DOHH2 (cell line): ENCODE measurements around the gene ZRSR2.
"Not testable (repeated sequence)": the region's sequence is repeated elsewhere in the genome, so short reads cannot be mapped to it uniquely, and the experiment has no call there.

Experiments
- EZH2phosphoT487 ChIP-seq: fragments of 200-600 bp; sonication (generic); IDR thresholded peaks from 2 replicates; pipeline ENCODE4 v1.6.1; 2017; ENCODE audit warnings: borderline replicate concordance, mild to moderate bottlenecking, antibody characterized with exemption, low read length, moderate library complexity, mixed read lengths
- TF ChIP-seq, protein P1 (sequence below): fragments of 200-600 bp; sonication (generic); IDR thresholded peaks from one replicate; pipeline ENCODE4 v1.5.1; 2014; ENCODE audit warnings: antibody characterized with exemption, mild to moderate bottlenecking, low read depth, low read length; ENCODE audit not compliant: poor library complexity, severe bottlenecking

DNA sequence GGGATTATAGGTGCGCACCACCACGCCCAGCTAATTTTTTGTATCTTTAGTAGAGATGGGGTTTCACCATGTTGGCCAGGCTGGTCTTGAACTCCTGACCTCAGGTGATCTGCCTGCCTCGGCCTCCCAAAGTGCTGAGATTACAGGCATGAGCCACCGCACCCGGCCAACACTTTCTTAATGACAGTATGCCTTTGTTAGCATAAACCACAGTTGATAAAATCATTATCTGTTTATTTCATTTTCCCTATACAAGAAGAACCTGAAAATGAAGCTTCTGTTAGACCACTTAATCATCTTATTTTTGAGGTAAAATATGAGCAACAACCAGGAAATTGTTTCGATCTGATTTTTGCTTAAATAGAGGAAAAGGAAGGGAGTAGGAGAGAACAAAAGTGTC is 30.4 kb upstream of the ZRSR2 start:
- TF ChIP-seq, protein P1, sequence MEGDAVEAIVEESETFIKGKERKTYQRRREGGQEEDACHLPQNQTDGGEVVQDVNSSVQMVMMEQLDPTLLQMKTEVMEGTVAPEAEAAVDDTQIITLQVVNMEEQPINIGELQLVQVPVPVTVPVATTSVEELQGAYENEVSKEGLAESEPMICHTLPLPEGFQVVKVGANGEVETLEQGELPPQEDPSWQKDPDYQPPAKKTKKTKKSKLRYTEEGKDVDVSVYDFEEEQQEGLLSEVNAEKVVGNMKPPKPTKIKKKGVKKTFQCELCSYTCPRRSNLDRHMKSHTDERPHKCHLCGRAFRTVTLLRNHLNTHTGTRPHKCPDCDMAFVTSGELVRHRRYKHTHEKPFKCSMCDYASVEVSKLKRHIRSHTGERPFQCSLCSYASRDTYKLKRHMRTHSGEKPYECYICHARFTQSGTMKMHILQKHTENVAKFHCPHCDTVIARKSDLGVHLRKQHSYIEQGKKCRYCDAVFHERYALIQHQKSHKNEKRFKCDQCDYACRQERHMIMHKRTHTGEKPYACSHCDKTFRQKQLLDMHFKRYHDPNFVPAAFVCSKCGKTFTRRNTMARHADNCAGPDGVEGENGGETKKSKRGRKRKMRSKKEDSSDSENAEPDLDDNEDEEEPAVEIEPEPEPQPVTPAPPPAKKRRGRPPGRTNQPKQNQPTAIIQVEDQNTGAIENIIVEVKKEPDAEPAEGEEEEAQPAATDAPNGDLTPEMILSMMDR, result not testable (repeated sequence)
- TF ChIP-seq EZH2phosphoT487, result not testable (repeated sequence)
